Hepatocyte (in vitro differentiated cells): ENCODE results near the gene SREBF1. TPM values are rescaled to one million over a fixed set of nuclear protein-coding genes. Genes with fewer than 3 reads are reported as not detected.

Experiments used
- DNase-seq: peaks from one replicate; pipeline ENCODE4 v3.0.0-alpha.2; 2016; ENCODE audit warnings: low spot score
- H2AFZ ChIP-seq: fragments of 200-600 bp; sonication (generic); 2 replicates; pipeline ENCODE4 v1.6.0; 2016; ENCODE audit warnings: antibody characterized with exemption, mild to moderate bottlenecking
- H3K27ac ChIP-seq: fragments of 200-600 bp; sonication (generic); 2 replicates; pipeline ENCODE4 v1.5.1; 2016; ENCODE audit warnings: mild to moderate bottlenecking
- H3K27me3 ChIP-seq: fragments of 200-600 bp; sonication (generic); 2 replicates; pipeline ENCODE4 v1.6.1; 2016
- H3K36me3 ChIP-seq: fragments of 200-600 bp; sonication (generic); replicated peaks from 2 replicates; pipeline ENCODE4 v1.5.1; 2016; ENCODE audit warnings: low read depth; ENCODE audit not compliant: insufficient read depth
- H3K4me1 ChIP-seq: fragments of 200-600 bp; sonication (generic); 2 replicates; pipeline ENCODE4 v1.5.1; 2016; ENCODE audit warnings: mild to moderate bottlenecking, moderate library complexity; ENCODE audit not compliant: insufficient read depth
- H3K4me2 ChIP-seq: fragments of 200-600 bp; sonication (generic); 2 replicates; pipeline ENCODE4 v1.6.0; 2016
- H3K4me3 ChIP-seq: fragments of 200-600 bp; sonication (generic); 2 replicates; pipeline ENCODE4 v1.5.1; 2016; ENCODE audit warnings: mild to moderate bottlenecking
- H3K79me2 ChIP-seq: fragments of 200-600 bp; sonication (generic); 2 replicates; pipeline ENCODE4 v1.6.0; 2017; ENCODE audit warnings: mild to moderate bottlenecking
- H3K9me2 ChIP-seq: fragments of 200-600 bp; sonication (generic); replicated peaks from 2 replicates; pipeline ENCODE4 v1.6.0; 2017; ENCODE audit warnings: mild to moderate bottlenecking; ENCODE audit not compliant: insufficient read depth
- H3K9me3 ChIP-seq: fragments of 200-600 bp; sonication (generic); 2 replicates; pipeline ENCODE4 v1.5.1; 2016; ENCODE audit warnings: low read depth, mild to moderate bottlenecking
- H4K20me1 ChIP-seq: fragments of 200-600 bp; sonication (generic); 2 replicates; pipeline ENCODE4 v1.6.0; 2016; ENCODE audit warnings: mild to moderate bottlenecking; ENCODE audit not compliant: insufficient read depth, poor library complexity, severe bottlenecking
- CTCF ChIP-seq: fragments of 200-600 bp; sonication (generic); IDR thresholded peaks from 2 replicates; pipeline ENCODE4 v1.5.1; 2016; ENCODE audit warnings: antibody characterized with exemption, mild to moderate bottlenecking; ENCODE audit not compliant: poor library complexity
- EZH2 ChIP-seq: fragments of 200-600 bp; sonication (generic); IDR thresholded peaks from 2 replicates; pipeline ENCODE4 v1.6.1; 2016; ENCODE audit warnings: antibody characterized with exemption, mild to moderate bottlenecking, borderline replicate concordance
- EZH2phosphoT487 ChIP-seq: fragments of 200-600 bp; sonication (generic); IDR thresholded peaks from one replicate; pipeline ENCODE4 v1.6.1; 2018; ENCODE audit warnings: antibody characterized with exemption, mild to moderate bottlenecking, low read depth, moderate library complexity; ENCODE audit not compliant: unreplicated experiment, severe bottlenecking
- WGBS: methylation state at CpG from one replicate; pipeline ENCODE4 v1.1.6; 2016; ENCODE audit warnings: low lambda C conversion rate; ENCODE audit errors: missing lambda C conversion rate; 5-methylcytosine and 5-hydroxymethylcytosine counted together
- polyA plus RNA-seq: library from polyadenylated mRNA; unstranded; fragments of >200 nt; fragmentation: Nextera tagmentation; extraction: Ambion mirVana; gene quantifications from 2 replicates; pipeline ENCODE4 v1.2.1, GENCODE V29; 2016
- total RNA-seq: library from RNA; depleted of rRNA; stranded (reverse); fragments of >200 nt; gene quantifications from 2 replicates; pipeline ENCODE4 v1.2.3, GENCODE V29; 2014

The SREBF1 gene
- total and polyA plus RNA-seq, 2 experiments from 2014 or later, result 57.1 to 140 TPM

GRCh38 chr17:17782523-17783115 is 54.2 kb downstream of the SREBF1 start:
- Histone ChIP-seq H3K36me3 (no peaks in the 10 kb centered on the region), H2AFZ (no peak overlapping the region), H3K27ac (peak overlapping the region; percentile 96), H4K20me1 (peaks cover 72% of the 10 kb centered on the region), H3K9me3 (no peaks in the 10 kb centered on the region), H3K79me2 (peaks cover 66% of the 10 kb centered on the region), H3K27me3 (no peaks in the 10 kb centered on the region), H3K4me3 (peak overlapping the region; percentile 35), H3K9me2 (no peaks in the 10 kb centered on the region), H3K4me1 (peaks cover 54% of the 10 kb centered on the region), H3K4me2 (peak overlapping the region; percentile 97)
- 2% methylated on average over 10 of the region's 57 CpGs for WGBS
- TF ChIP-seq EZH2phosphoT487, result no peak
- TF ChIP-seq CTCF, result no peak
- no peak for TF ChIP-seq EZH2
- peak; percentile 54 for DNase-seq

GRCh38 chr17:17781591-17782496 is 54.9 kb downstream of the SREBF1 start:
- H3K9me2 ChIP-seq, result no peaks in the 10 kb centered on the region
- peaks cover 67% of the 10 kb centered on the region for H4K20me1 ChIP-seq
- H3K4me2 ChIP-seq, result peak overlapping the region; percentile 97
- H3K4me3 ChIP-seq, result peak overlapping the region; percentile 35
- no peaks in the 10 kb centered on the region for H3K36me3 ChIP-seq
- peak overlapping the region; percentile 96 for H3K27ac ChIP-seq
- H3K27me3 ChIP-seq, result no peaks in the 10 kb centered on the region
- H3K79me2 ChIP-seq, result peaks cover 66% of the 10 kb centered on the region
- TF ChIP-seq EZH2 (no peak), EZH2phosphoT487 (no peak), CTCF (no peak)
- peak; percentile 83 for DNase-seq
- 11% methylated on average over 23 of the region's 88 CpGs for WGBS
- H2AFZ ChIP-seq, result no peak overlapping the region
- H3K9me3 ChIP-seq, result no peaks in the 10 kb centered on the region
- peaks cover 54% of the 10 kb centered on the region for H3K4me1 ChIP-seq

- whole genome bisulfite sequencing, result 28% methylated on average over 11 of the region's 11 CpGs
These were observed 55.7 kb downstream of the SREBF1 start for GRCh38 chr17:17780922-17781590.

More at GRCh38 chr17:17780922-17781590, 55.7 kb downstream of the SREBF1 start:
- no peak overlapping the region for H2AFZ ChIP-seq
- DNase-seq, result peak; percentile 84
- H3K27ac ChIP-seq, result peak overlapping the region; percentile 96
- no peaks in the 10 kb centered on the region for H3K9me2 ChIP-seq
- H3K36me3 ChIP-seq, result no peaks in the 10 kb centered on the region
- TF ChIP-seq EZH2 (no peak), CTCF (peak; percentile 43), EZH2phosphoT487 (no peak)
- H3K27me3 ChIP-seq, result no peaks in the 10 kb centered on the region
- peaks cover 62% of the 10 kb centered on the region for H4K20me1 ChIP-seq
- H3K4me3 ChIP-seq, result peak overlapping the region; percentile 35
- H3K9me3 ChIP-seq, result no peaks in the 10 kb centered on the region
- H3K4me1 ChIP-seq, result peaks cover 54% of the 10 kb centered on the region
- H3K79me2 ChIP-seq, result peaks cover 65% of the 10 kb centered on the region
- peak overlapping the region; percentile 97 for H3K4me2 ChIP-seq
